ENCODE data around the gene GNG2. TPM values are rescaled to one million over a fixed set of nuclear protein-coding genes. Genes with fewer than 3 reads are reported as not detected.

The GNG2 gene
- total RNA-seq, 1 experiment from 2014 or later, result 8.6 TPM

GRCh38 chr14:51993285-51993920, 133.0 kb downstream of the GNG2 start:
- DNase-seq (ENCODE audit: low read depth), result no peak

GRCh38 chr14:51996148-51996746, 135.8 kb downstream of the GNG2 start:
- DNase-seq (ENCODE audit: low read depth), result no peak

- no peak for DNase-seq (ENCODE audit: low read depth)
Measured at GRCh38 chr14:51998348-51998747, 137.9 kb downstream of the GNG2 start.

GRCh38 chr14:51999084-51999483, 138.7 kb downstream of the GNG2 start:
- no peak for DNase-seq (ENCODE audit: low read depth)

- no peak for DNase-seq (ENCODE audit: low read depth)
Measured at GRCh38 chr14:52000019-52000582, 139.7 kb downstream of the GNG2 start.

GRCh38 chr14:52000696-52001095, 140.3 kb downstream of the GNG2 start:
- no peak for DNase-seq (ENCODE audit: low read depth)

- DNase-seq (ENCODE audit: low read depth), result no peak
Measured at GRCh38 chr14:52002542-52002941, 142.1 kb downstream of the GNG2 start.

GRCh38 chr14:52003324-52003723, 142.9 kb downstream of the GNG2 start:
- DNase-seq (ENCODE audit: low read depth), result no peak

GRCh38 chr14:52005625-52006024, 145.2 kb downstream of the GNG2 start:
- no peak for DNase-seq (ENCODE audit: low read depth)

GRCh38 chr14:52006361-52006760, 145.9 kb downstream of the GNG2 start:
- no peak for DNase-seq (ENCODE audit: low read depth)

GRCh38 chr14:52007211-52007610, 146.8 kb downstream of the GNG2 start:
- no peak for DNase-seq (ENCODE audit: low read depth)

GRCh38 chr14:52007637-52008036, 147.2 kb downstream of the GNG2 start:
- no peak for DNase-seq (ENCODE audit: low read depth)

GRCh38 chr14:52008136-52008535, 147.7 kb downstream of the GNG2 start:
- no peak for DNase-seq (ENCODE audit: low read depth)

GRCh38 chr14:52010173-52010693, 149.8 kb downstream of the GNG2 start:
- DNase-seq (ENCODE audit: low read depth), result no peak

GRCh38 chr14:52011523-52011922, 151.1 kb downstream of the GNG2 start:
- no peak for DNase-seq (ENCODE audit: low read depth)

GRCh38 chr14:52012635-52013034, 152.2 kb downstream of the GNG2 start:
- peak; percentile 21 for DNase-seq (ENCODE audit: low read depth)

GRCh38 chr14:52013984-52014600, 153.7 kb downstream of the GNG2 start:
- peak; percentile 37 for DNase-seq (ENCODE audit: low read depth)

- no peak for DNase-seq (ENCODE audit: low read depth)
Measured at GRCh38 chr14:52014601-52015267, 154.3 kb downstream of the GNG2 start.

GRCh38 chr14:52015411-52016030, 155.1 kb downstream of the GNG2 start:
- DNase-seq (ENCODE audit: low read depth), result peak; percentile 43

GRCh38 chr14:52018252-52018651, 157.8 kb downstream of the GNG2 start:
- no peak for DNase-seq (ENCODE audit: low read depth)

- DNase-seq (ENCODE audit: low read depth), result no peak
Measured at GRCh38 chr14:52018970-52019369, 158.6 kb downstream of the GNG2 start.
